ENCODE measurements around the gene SLC44A4. TPM values are rescaled to one million over a fixed set of nuclear protein-coding genes. Genes with fewer than 3 reads are reported as not detected.

The SLC44A4 gene
- polyA plus RNA-seq, 4 donors = 2.4 to 53.4 (median 41.4) TPM

DNA sequence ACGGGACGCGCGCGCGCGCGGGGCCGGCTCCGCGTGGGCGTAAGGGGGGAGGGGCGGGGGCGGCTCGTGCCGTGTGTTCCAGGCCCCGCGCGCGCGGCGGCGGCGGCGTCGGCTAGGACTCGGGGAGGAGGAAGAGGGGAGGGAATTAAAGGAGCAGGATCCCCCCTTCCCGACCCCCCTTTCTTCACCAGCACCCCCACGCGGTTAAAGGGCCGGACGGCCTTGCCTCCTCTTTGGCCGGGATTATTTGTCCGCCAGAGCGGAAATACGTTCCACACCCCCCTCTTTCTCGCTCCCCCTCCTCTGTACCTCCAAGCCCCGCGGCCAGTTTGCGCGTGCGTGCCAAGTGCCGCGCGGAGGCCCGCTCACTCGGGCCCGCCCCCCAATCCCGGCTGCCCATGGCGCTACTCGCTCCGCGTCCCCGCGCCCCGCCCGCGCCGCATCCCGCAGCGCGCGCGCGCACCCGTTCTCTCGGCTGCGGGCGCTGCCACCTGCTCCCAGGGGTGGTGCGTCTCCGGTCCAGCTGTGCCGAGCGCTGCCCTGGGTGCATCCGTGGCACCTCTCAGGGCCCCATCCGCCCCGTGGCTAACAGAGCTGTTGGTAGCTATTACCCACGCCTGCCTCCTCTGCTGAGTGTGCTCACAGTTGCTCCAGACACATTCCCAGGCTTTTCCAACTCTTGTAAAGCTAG is 23.3 kb upstream of the SLC44A4 start, which contains the start of gene ZBTB12:
TSS of gene ZBTB12 (minus strand) at position 134 of the 691 bp plus-strand sequence. CDS start 781 bp downstream, outside the sequence.
- DNase-seq (ENCODE audit: low read depth in 4 of 4, low spot score in 3 of 4) = peak; percentile 94 to 99 (median 97)

DNA sequence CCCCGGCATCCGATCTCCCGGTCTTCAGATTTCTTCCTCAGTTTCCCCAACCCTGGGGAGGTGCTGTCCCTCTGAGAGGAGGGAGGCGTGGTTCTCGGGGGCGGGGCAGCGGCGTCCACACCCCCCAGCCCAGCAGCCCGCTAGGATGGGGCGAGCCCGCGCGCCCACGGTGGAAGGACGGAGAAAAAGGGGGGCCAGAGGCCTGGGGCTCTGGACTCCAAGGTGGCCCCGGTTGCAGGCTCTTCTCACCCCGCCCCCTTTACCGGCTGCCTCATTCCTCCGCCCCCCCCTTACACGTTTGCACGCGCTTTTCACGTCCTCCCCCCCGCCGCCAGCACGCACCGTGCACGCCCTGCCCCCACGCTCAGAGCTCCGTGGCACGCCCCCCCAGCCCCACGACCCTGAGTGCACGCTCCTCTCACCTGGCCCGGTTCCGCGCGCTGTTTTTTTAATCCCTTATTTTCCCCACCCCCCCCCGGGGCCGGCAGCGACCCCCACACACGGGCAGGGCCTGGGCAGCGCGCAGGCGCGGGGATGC is 22.7 kb upstream of the SLC44A4 start:
- no peak for DNase-seq (ENCODE audit: low read depth in 4 of 4, low spot score in 3 of 4)

DNA sequence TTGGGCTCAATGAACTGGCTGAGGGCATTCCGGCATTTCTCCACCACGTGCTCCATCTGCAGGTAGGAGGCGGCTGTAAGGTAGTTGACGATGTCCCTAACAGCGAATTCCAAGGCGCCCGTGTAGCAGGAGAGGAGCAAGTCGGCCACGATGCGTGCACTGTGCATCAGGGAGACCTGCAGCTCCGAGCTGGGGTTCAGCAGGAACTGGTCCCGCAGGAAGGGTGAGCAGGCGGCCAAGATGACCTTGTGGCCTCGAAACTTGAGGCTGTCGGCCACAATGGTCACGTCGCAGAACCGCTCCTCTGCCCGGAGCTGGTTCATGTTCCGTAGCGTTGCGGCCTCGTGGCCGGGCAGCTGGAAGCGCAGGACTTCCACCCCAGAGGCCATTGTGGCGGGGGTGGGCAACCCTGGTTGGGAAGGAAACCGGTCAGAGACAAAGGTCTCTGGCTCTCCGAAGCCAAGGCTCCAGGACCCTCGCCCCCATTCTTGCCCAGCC is 22.2 kb upstream of the SLC44A4 start:
- DNase-seq (ENCODE audit: low read depth in 4 of 4, low spot score in 3 of 4) = no peak

DNA sequence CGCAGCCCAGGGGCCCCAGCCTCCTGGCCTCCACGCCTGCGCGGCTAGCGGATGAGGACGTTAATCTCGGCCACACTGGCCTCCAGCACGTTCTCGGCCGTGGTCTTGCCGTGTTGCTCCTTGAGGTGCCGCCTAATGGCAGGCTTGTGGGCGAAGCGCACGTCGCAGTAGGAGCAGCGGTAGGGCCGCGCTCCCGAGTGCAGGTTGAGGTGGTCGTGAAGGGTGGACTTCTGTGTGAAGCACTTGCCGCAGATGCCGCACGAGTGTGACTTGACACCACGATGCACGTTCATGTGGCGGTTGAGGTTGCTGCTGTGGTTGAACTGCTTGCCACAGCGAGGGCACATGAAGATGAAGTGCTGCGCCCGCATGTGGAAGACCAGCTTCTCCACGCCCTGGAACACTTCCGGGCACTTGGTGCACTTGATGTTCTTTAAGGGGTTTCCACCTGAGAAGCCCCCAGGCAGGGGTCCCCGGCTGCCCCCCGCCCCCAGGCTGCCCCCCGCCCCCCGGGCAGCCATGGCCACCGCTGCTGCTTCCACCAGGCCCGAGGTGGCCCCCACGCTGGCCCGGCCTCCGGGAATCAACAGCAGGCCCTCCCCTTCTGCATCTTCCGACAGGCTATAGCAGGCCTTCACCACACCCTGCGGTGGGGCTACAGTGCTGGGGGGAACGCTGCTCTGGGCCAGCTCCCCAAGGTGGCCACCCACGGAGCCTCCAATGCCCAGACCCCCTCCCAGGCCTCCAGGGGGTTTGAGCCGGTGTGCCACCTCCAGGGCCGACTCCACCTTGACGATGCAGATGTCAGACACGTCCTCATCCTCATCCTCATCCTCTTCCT is 21.3 kb upstream of the SLC44A4 start:
- DNase-seq (ENCODE audit: low read depth in 4 of 4, low spot score in 3 of 4) = no peak

DNA sequence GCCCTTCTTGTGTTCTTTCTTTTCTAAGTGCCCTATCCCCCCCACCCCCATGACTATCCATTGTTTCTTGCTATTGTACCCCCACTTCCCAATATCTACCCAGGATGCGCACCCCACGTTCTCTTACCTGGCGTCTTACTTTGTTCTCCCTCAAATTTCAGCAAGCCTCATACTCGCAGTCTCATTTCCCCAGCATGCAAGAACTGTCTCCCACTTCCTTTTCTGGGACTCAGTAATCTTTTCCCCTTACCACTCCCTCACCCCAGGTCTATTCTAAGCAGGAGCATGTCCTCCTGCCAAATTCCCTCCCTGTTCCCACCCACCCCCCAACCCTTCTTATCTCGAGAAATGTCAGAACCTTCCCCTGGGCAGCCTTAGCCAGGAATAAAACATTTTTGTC is 20.4 kb upstream of the SLC44A4 start:
- DNase-seq (ENCODE audit: low read depth in 4 of 4, low spot score in 3 of 4) = no peak

DNA sequence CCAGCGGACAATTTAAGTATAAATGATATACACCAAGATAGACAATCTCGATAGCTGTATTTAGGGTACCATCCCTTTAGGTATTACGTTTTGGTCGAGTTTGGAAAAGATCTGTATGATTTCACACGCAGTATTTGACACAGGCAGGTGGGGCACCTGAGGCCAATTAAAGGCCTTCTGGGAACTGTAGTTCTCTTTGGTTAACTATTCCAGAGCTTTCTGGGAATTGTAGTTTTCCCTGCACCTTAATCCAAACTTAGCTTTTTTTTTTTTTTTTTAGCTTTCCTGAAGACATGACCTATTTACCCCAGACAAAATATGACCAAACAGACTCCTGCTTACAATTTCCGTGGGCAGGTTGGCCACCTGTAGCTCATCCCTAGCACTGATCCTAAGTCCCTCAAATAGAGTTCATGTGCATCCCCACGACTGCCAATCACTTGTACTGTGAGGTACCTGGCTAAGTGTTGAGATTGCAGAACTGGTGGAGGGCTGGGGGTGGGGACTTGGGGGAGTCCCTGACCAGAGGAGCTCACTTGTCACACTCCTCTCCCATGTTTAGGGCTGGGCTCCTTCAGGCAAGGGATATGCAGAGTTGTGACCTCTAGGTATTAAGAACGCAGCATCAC is 19.7 kb upstream of the SLC44A4 start:
- no peak for DNase-seq (ENCODE audit: low read depth in 4 of 4, low spot score in 3 of 4)

DNA sequence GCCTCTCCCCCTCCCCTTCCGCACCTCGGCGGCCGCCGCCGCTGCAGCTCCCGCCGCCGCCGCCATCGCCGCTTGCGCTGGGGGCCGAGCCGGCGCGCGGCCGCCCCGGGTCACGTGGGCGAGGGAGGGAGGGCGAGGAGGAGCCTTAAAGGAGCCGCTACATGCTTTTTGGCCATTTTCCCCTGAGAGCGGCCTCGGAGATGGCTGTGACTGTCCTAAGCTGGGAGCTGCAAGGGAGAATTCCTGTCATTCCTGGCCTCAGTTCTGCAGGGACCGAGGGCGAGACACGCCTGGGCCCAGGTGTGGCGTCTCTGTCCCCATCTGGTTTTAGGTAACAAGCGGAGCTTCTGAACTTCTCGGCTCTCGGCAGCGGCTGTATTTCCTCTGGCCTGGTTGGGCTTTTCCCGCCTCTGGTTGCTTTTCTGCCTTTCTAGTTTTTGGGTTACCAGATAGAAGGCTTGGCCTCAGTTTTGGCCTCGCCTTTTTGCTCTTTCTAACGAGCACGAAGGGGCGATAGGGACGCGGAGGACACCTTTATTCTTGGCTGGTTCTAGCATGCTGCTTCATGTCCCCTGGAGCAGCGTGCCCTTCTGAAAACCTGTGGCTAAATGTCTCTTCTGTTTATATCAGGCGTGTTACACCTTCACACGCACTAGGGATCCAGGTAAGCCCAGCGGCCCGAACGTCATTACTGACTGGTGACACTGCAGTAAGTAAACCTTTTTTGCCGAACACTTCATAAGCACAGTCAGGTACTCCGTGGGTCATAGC is 19.0 kb upstream of the SLC44A4 start, which contains the start of gene EHMT2:
TSS of gene EHMT2 (minus strand) at position 87 of the 771 bp plus-strand sequence. CDS start at position 66, 21 bp downstream.
- no peak for DNase-seq (ENCODE audit: low read depth in 4 of 4, low spot score in 3 of 4)

DNA sequence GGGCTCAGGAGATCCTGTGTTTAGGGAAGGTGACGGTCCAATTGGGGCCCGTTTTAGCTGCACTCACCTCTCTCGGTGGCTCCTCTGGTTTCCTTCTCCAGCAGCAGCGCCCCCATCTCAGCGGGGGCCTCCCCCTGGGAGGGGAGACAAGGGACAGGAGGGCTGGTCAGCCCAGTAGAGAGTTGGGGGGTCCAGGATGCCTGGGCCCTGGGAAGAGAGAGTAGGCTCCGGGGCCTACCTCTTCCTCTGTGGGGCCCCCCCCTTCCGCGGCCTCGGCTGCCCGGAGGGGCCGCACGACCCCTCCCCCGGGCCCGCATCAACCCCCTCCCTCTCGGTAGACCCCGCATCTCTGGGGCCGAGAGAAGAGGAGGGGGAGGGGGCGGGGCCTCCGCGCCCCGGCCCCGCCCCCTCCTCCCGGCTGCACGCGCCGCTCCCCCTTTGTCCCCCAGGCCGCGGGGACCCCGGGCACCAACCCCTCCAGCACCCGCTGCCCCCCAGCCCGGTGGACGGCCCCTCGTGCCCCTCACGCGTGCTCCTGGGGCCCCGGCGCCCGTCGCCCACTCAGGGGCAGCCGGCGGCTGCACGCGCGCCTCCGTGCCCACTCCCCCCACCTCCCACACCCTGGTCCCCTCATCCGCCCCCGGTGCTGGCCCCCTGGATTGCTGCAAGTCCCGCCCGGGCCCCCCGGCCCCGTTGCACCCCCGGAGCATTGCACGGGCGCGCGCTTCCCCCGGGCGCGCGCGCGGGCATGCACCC is 18.2 kb upstream of the SLC44A4 start:
- DNase-seq (ENCODE audit: low read depth in 4 of 4, low spot score in 3 of 4) = no peak

DNA sequence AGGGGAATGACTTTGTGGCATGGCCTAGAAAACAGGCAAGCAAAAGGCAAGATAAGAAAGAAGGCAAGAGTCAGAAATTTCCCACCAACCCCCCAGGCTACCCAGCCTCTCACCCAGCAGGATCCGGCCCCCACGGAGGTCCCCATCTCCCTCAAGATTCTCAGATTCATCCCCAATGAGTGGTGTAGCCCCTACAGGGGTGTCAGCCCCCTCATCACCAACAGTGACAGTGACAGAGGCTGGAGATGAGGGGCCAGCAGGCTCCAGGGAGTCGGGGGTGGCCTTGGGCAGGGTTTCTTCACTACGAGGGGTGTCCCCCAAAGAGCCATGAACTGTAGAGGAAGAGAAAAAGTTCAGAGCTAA is 17.7 kb upstream of the SLC44A4 start:
- DNase-seq (ENCODE audit: low read depth in 4 of 4, low spot score in 3 of 4) = no peak

DNA sequence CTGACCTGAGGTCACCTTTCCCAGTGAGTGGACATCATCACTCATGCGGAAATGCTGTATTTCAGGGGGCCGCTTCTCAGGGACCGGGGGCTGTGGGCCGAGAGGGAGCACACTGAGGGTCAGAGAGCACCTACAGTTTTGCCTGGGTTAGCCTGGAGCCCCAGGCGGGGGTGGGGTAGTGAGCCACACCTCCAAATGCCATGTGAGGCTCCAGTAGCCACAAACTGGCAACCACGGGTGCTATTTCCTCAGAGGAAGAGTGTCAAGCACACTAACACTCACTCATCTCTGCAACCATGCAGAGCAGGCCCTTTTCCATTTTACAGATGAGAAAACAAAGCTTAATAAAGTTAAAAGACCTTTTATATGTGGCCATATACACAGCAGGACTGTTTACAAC is 14.0 kb upstream of the SLC44A4 start:
- DNase-seq (ENCODE audit: low read depth in 4 of 4, low spot score in 3 of 4) = no peak

DNA sequence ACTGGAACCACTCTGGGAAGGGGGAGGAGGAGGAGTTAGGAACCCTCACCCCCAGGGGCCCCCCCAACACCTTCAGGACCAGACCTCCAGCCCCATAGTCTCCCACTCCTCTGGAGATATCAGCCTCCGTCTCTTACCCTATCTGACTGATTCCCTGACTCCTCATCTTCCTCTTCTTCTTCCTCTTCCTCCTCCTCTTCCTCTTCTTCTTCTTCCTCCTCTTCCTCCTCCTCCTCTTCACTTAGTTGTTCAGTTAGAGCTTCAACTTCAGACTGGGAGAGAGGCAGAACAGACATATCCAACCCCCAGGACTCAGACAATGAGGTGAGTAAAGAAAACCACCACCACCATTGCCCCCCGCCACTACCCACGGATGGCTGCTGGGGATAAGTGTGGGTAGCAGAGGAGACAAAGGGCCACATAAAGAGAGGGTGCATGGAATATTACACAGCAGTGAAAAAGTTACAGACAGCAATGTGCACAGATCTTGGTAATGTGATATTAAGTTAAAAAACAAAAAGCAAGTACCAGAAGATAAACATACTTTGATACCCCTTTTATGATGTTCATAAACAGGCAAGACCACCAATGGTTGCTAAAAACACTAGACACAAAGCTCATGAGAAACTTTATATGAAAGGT is 10.7 kb upstream of the SLC44A4 start:
- DNase-seq (ENCODE audit: low read depth in 4 of 4, low spot score in 3 of 4) = no peak

DNA sequence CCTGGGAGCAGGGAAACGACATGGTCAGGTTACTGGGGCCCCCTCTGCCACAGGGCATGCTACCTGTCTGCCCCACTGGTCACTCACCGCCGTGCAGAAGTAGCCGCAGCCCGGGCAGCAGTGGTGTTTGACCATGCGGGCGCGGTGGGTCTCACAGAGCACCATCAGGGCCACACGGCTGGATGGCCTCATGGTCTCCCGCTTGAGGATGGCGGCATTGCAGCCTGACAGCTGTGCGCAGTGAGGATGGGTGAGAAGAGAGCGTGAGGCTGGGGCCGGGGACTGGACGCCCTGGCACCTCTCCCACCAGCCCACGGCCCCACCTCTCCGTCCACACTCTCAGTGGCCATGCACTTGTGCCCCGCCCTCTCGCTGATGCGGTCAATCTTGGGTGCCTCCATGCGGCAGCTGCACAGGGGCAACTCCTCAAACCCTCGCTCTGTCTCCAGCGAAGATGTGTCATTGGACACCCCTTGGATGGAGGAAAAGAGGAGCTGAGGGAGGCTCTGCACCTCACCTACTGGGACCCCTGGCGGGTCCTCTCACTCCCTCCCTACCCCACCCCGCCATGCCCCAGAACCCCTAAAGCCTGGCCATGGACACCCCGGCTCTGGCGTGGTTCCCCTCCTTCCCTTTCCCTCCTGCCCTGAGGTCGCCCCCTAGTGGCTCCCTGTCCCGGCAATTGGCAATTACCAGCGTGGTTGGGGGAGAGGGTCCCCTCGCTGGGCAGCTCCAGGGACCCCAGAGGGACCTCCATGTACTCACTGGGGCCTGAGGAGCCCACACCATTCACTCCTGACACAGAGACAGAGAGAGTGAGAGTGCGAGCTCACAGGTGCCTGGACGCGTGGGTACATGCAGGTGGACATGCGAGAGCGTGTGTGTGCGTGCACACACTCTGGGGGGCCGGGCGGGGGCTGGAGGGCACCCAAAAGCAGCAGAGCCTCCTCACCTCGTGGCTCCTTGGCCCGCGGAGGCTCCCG is 9.8 kb upstream of the SLC44A4 start:
- no peak for DNase-seq (ENCODE audit: low read depth in 4 of 4, low spot score in 3 of 4)

DNA sequence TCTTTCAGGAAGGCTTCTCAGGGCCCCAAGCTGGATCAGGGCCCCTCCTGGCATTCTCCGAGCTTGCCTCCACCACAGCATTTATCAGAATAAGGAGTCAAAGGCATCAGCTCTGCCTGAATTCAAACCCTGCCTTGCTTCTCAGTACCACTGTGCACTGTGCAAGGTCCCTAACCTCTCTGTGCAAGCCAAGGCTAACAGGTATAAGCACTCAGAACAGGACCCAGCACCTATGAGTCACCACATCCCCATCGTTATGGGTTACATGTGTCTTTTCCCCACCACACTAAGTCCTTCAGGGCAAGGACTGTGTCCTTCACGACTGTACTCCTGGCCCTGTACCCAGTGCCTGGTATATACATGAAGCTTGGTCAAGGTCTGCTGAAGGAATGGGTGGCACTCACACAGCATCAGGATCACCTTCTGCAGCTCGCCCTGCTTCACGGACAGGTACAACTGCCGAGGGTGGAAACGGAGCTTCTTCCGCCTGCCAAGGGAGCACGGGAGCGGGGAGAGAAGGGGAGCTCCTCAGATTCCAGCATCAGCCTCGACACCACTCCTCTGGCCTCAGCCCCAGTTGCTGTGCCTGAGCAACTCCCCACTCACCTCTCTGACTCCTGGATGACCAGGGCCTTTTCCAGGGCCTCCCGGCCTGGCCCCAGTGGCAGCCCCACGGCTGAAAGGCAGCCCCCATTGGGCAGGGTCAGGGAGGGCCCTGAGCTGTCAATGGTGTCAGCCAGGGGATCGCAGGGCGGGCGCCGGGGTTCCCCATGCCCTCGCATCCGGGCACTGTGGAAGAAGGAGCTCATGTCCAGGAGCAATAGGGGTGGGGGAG is 8.6 kb upstream of the SLC44A4 start:
- DNase-seq (ENCODE audit: low read depth in 4 of 4, low spot score in 3 of 4) = no peak

DNA sequence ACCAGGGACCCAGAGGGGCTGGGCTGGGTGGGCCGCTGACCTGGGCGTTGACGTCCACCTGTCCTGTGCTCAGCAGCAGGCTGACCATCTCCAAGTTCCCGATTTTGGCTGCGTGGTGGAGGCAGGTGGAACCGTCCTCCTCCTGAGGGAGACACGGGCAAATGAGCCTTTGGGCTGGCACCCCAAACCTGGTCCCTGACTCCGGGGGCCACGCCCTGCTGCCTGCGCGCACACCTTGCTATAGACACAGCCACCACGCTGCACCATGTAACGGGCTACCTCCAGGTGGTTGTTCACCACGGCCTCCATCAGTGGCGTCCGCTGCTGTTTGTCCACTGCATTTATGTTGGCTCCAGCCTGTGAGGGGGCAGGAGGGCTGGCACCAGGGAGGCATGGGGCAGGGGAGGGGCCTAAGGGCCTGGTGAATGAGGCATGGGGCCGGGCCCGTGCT is 7.8 kb upstream of the SLC44A4 start:
- DNase-seq (ENCODE audit: low read depth in 4 of 4, low spot score in 3 of 4) = no peak

DNA sequence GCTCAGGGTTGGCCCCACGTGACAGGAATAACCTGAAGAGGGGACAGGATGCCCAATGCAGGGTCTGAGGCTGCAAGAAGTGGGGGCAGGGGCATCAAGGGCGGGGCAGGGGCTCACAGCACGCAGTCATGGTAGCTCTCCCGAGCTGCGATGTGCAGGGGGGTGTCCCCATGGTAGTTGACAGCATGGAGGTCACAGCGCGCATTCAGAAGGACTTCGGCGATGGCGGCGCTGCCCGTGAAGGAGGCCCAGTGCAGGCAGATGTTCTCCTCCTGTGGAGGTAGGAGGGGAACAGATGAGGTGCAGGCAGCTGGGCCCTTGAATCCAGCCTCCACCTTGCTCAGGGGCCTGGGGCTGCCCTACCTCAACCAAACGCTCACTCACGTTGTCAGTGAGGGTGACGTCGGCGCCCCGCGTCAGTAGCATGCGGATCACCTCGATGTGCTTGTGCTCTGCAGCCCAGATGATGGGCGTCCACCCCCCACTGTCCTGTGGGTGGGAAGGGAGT is 5.8 kb upstream of the SLC44A4 start:
- DNase-seq (ENCODE audit: low read depth in 4 of 4, low spot score in 3 of 4) = no peak

DNA sequence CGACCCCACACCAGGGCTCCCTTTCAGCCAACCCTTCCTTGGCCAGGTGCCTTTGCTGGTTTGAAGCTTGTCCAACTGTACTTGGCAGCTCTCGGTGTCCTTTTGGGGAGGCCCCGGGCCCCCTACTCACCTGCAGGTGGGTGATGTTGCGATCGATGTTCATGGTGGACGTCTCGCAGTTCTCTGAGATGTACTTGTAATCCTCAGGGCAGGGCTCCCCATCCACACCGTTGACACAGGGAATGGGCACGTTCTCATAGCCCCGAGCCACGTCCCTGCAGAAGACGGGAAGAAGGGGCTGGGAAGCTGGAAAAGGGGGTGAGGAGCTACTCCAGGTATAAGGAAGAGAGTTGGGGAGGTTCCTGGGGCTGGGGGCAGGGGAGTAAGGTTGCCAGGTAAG is 4.9 kb upstream of the SLC44A4 start:
- no peak for DNase-seq (ENCODE audit: low read depth in 4 of 4, low spot score in 3 of 4)

DNA sequence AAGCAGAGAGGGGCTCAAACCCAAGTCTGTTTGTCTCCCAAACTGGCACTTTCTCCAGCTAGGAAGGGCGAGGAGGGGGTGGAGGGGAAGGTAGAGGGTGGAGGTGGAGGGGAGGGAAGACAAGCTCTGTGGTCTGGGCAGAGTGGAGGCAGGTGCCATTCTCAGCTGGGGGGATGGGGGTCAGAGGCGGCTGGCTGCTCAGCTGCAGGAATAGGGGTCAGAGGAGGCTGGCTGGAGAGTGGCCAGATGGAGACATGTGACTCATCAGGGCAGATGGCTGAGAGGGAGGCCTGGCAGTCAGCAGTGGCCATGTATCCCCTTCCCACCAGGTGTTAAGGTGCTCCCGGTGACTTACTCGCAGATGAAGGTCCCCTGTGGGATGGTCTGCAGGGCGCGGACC is 3.5 kb upstream of the SLC44A4 start:
- no peak for DNase-seq (ENCODE audit: low read depth in 4 of 4, low spot score in 3 of 4)

Data from left renal pelvis (tissue), 4 donors.